ENCODE measurements around the gene DDIT4. TPM values are rescaled to one million over a fixed set of nuclear protein-coding genes. Genes with fewer than 3 reads are reported as not detected.
A peak's percentile ranks its signal among the peaks of the same experiment; 100 is the strongest.

The DDIT4 gene
- total and polyA plus RNA-seq, 9 of the 15 experiments (the other 6 are each of a cell fraction or from before 2014, with no cell fraction given), result 8.2 to 675 (median 159) TPM

GRCh38 chr10:72320676-72321247 lies 47.0 kb downstream of the DDIT4 start (continued):
- no peak for TF ChIP-seq TFE3 (CRISPR knock-in tag; IDR thresholded peaks at IDR 0.05)
- TF ChIP-seq NFE2 (IDR thresholded peaks at IDR 0.05; ENCODE audit: low read depth), result peak; percentile 94
- peak; percentile 29; the same call in 1 of the 2 replicates for TF ChIP-seq OTX1 (CRISPR knock-in tag; IDR thresholded peaks at IDR 0.05)
- TF ChIP-seq PTRF (tag; IDR thresholded peaks at IDR 0.05), result no peak
- peak; percentile 91; the same call in 1 of the 2 replicates for TF ChIP-seq CBX1 (IDR thresholded peaks at IDR 0.05; ENCODE audit: low read depth)
- TF ChIP-seq HOXB6 (CRISPR knock-in tag; IDR thresholded peaks at IDR 0.05; ENCODE audit: borderline replicate concordance), result 0 out of 2 replicates have a peak, but pooled peaks have one; percentile 68
- peak; percentile 100 for TF ChIP-seq ATF3 (IDR thresholded peaks at IDR 0.05)
- TF ChIP-seq ATF3 (CRISPR knock-in tag; conservative IDR thresholded peaks at IDR 0.05), result peak; percentile 100
- TF ChIP-seq ZNF316 (IDR thresholded peaks at IDR 0.05), result peak; percentile 92
- peak; percentile 95 for TF ChIP-seq VEZF1 (CRISPR knock-in tag; IDR thresholded peaks at IDR 0.05)
- peak; percentile 63 for TF ChIP-seq XRCC5 (IDR thresholded peaks at IDR 0.05; ENCODE audit: low read depth, low read length)
- TF ChIP-seq MBD2 (IDR thresholded peaks at IDR 0.05; ENCODE audit: borderline replicate concordance, low read depth), result peak; percentile 95
- TF ChIP-seq ZNF764 (CRISPR knock-in tag; IDR thresholded peaks at IDR 0.05; ENCODE audit: low read depth), result no peak
- peak; percentile 85; the same call in 1 of the 2 replicates for TF ChIP-seq POLR2AphosphoS2 (IDR thresholded peaks at IDR 0.05; ENCODE audit: low read length)
- peak; percentile 83 for TF ChIP-seq SUPT5H (IDR thresholded peaks at IDR 0.05)
- TF ChIP-seq PCBP1 (IDR thresholded peaks at IDR 0.05; ENCODE audit: low read depth, low read length, poor library complexity, severe bottlenecking), result no peak
- peak; percentile 99 to 100 for TF ChIP-seq TRIM24 (IDR thresholded peaks at IDR 0.05)
- no peak for TF ChIP-seq THAP7 (CRISPR knock-in tag; IDR thresholded peaks at IDR 0.05)
- peak; percentile 95 for TF ChIP-seq ZBTB9 (CRISPR knock-in tag; IDR thresholded peaks at IDR 0.05)
- TF ChIP-seq ZNF740 (CRISPR knock-in tag; IDR thresholded peaks at IDR 0.05), result no peak
- no peak for TF ChIP-seq ZNF740 (tag; IDR thresholded peaks at IDR 0.05)
- no peak; the same call in 1 of the 2 replicates for TF ChIP-seq TCF15 (CRISPR knock-in tag; IDR thresholded peaks at IDR 0.05)
